Pons (tissue), 1 donor: ENCODE data around the gene TBX10.
"Not testable (repeated sequence)": the region's sequence is repeated elsewhere in the genome, so short reads cannot be mapped to it uniquely, and the experiment has no call there.

ENCODE experiments used
- DNase-seq: peaks from one replicate; pipeline ENCODE4 v3.0.0-alpha.2; 2016; ENCODE audit warnings: low spot score

Gene TBX10

GRCh38 chr11:67599149-67599548, 40.4 kb downstream of the TBX10 start:
- DNase-seq: no peak

- not testable (repeated sequence) for DNase-seq
Observed at GRCh38 chr11:67597963-67598362, 41.6 kb downstream of the TBX10 start.

GRCh38 chr11:67597458-67597857, 42.1 kb downstream of the TBX10 start:
- DNase-seq: not testable (repeated sequence)

- no peak for DNase-seq
Observed at GRCh38 chr11:67596753-67597300, 42.7 kb downstream of the TBX10 start.

- no peak for DNase-seq
Observed at GRCh38 chr11:67594480-67594879, 45.1 kb downstream of the TBX10 start.

- DNase-seq: no peak
Observed at GRCh38 chr11:67593565-67593905, 46.0 kb downstream of the TBX10 start.

GRCh38 chr11:67592880-67593564, 46.5 kb downstream of the TBX10 start:
- DNase-seq: no peak

GRCh38 chr11:67588899-67589415, 50.6 kb downstream of the TBX10 start:
- not testable (repeated sequence) for DNase-seq

GRCh38 chr11:67588136-67588503, 51.4 kb downstream of the TBX10 start:
- DNase-seq: no peak

- no peak for DNase-seq
Observed at GRCh38 chr11:67586568-67587250, 52.9 kb downstream of the TBX10 start.

- no peak for DNase-seq
Observed at GRCh38 chr11:67585911-67586310, 53.7 kb downstream of the TBX10 start.

GRCh38 chr11:67584881-67585873, 54.4 kb downstream of the TBX10 start:
- no peak for DNase-seq

GRCh38 chr11:67584205-67584880, 55.2 kb downstream of the TBX10 start:
- DNase-seq: peak; percentile 37

GRCh38 chr11:67583247-67584204, 56.0 kb downstream of the TBX10 start, which contains the start of gene GSTP1:
GSTP1 (plus strand) TSS chr11:67583812; CDS start chr11:67583844, 32 bp downstream.
- DNase-seq: peak; percentile 76

GRCh38 chr11:67582011-67582410, 57.6 kb downstream of the TBX10 start:
- no peak for DNase-seq

- DNase-seq: no peak
Observed at GRCh38 chr11:67581469-67581868, 58.1 kb downstream of the TBX10 start.
